WTC11 (cell line): ENCODE data around the gene MECR. TPM values are rescaled to one million over a fixed set of nuclear protein-coding genes. Genes with fewer than 3 reads are reported as not detected.

Experiments used
- ATAC-seq: fragments of 200-7000 bp; cut with Tn5 transposase; 2 replicates; pipeline ENCODE4 v1.10.0; 2021; ENCODE audit warnings: mild to moderate bottlenecking, moderate library complexity
- CTCF ChIA-PET: fragments of 300-600 bp; sonication (Branson Sonifier 250); formaldehyde crosslinking; loops from one replicate; lab custom pipeline; 2021; ENCODE audit warnings: antibody characterized with exemption; lab: Charles Lee
- POLR2A ChIA-PET: fragments of 350-600 bp; sonication (Branson Sonifier 250); formaldehyde crosslinking; loops from one replicate; lab custom pipeline; 2021; ENCODE audit warnings: antibody characterized with exemption; lab: Charles Lee
- DNase-seq: peaks from one replicate; pipeline ENCODE4 v3.0.0; 2021; ENCODE audit warnings: low spot score
- H3K27ac Mint-ChIP-seq: 2 replicates; pipeline ENCODE4 v1.8.0; 2021; ENCODE audit warnings: mixed read lengths
- H3K27me3 Mint-ChIP-seq: 2 replicates; pipeline ENCODE4 v1.8.0; 2021; ENCODE audit warnings: low read depth, mild to moderate bottlenecking, moderate library complexity, mixed read lengths
- H3K36me3 Mint-ChIP-seq: 2 replicates; pipeline ENCODE4 v1.8.0; 2021; ENCODE audit warnings: mixed read lengths
- H3K4me1 Mint-ChIP-seq: 2 replicates; pipeline ENCODE4 v1.8.0; 2022; ENCODE audit warnings: mixed read lengths
- H3K4me3 Mint-ChIP-seq: 2 replicates; pipeline ENCODE4 v1.8.0; 2021; ENCODE audit warnings: mild to moderate bottlenecking, moderate library complexity, mixed read lengths
- H3K9me3 Mint-ChIP-seq: 2 replicates; pipeline ENCODE4 v1.8.0; 2021; ENCODE audit warnings: mixed read lengths
- AR ChIP-seq: fragments of 250-450 bp; sonication (Bioruptor Pico); IDR thresholded peaks from 2 replicates; pipeline ENCODE4 v1.9.0; 2021; ENCODE audit warnings: mild to moderate bottlenecking
- E2F4 ChIP-seq: sonication (generic); formaldehyde crosslinking; IDR thresholded peaks from 2 replicates; pipeline ENCODE4 v1.8.1; 2022; ENCODE audit warnings: low read depth, mild to moderate bottlenecking, moderate library complexity, missing genetic modification reagents, borderline replicate concordance
- E2F5 ChIP-seq: sonication (generic); formaldehyde crosslinking; IDR thresholded peaks from 2 replicates; pipeline ENCODE4 v1.8.1; 2022; ENCODE audit warnings: mild to moderate bottlenecking, moderate library complexity, missing genetic modification reagents
- FOXP1 ChIP-seq: sonication (generic); formaldehyde crosslinking; IDR thresholded peaks from 2 replicates; pipeline ENCODE4 v1.8.0; 2022; ENCODE audit warnings: missing genetic modification reagents, mild to moderate bottlenecking, moderate library complexity, borderline replicate concordance
- GRHL2 ChIP-seq: fragments of 250-450 bp; sonication (Bioruptor Pico); IDR thresholded peaks from 2 replicates; pipeline ENCODE4 v1.8.0; 2022; ENCODE audit warnings: mild to moderate bottlenecking, moderate library complexity; ENCODE audit not compliant: insufficient replicate concordance, severe bottlenecking
- IRF2 ChIP-seq: sonication (generic); formaldehyde crosslinking; IDR thresholded peaks from 2 replicates; pipeline ENCODE4 v1.8.0; 2022; ENCODE audit warnings: low read depth, missing genetic modification reagents, borderline replicate concordance
- JAZF1 ChIP-seq: fragments of 250-450 bp; sonication (Bioruptor Pico); IDR thresholded peaks from 2 replicates; pipeline ENCODE4 v1.9.0; 2021; ENCODE audit warnings: moderate library complexity, mild to moderate bottlenecking, inconsistent platforms
- MAX ChIP-seq: sonication (generic); formaldehyde crosslinking; IDR thresholded peaks from 2 replicates; pipeline ENCODE4 v1.8.0; 2022; ENCODE audit warnings: mild to moderate bottlenecking, missing genetic modification reagents
- NFYB ChIP-seq: sonication (generic); formaldehyde crosslinking; conservative IDR thresholded peaks from 2 replicates; pipeline ENCODE4 v1.8.0; 2022; ENCODE audit warnings: low read depth, missing genetic modification reagents
- NR1H2 ChIP-seq: sonication (generic); formaldehyde crosslinking; IDR thresholded peaks from 2 replicates; pipeline ENCODE4 v1.9.0; 2021; ENCODE audit warnings: mild to moderate bottlenecking, moderate library complexity, missing genetic modification reagents
- NR3C1 ChIP-seq: sonication (generic); formaldehyde crosslinking; conservative IDR thresholded peaks from 2 replicates; pipeline ENCODE4 v1.8.1; 2023; ENCODE audit warnings: low read depth, mild to moderate bottlenecking, missing genetic modification reagents
- PRDM15 ChIP-seq: sonication (generic); formaldehyde crosslinking; IDR thresholded peaks from 2 replicates; pipeline ENCODE4 v1.8.0; 2022; ENCODE audit warnings: missing genetic modification reagents
- TCF7 ChIP-seq: sonication (generic); formaldehyde crosslinking; IDR thresholded peaks from 2 replicates; pipeline ENCODE4 v1.8.0; 2022; ENCODE audit warnings: mild to moderate bottlenecking, low read depth, missing genetic modification reagents, moderate library complexity
- TEAD1 ChIP-seq: sonication (generic); formaldehyde crosslinking; IDR thresholded peaks from 2 replicates; pipeline ENCODE4 v1.8.0; 2022; ENCODE audit warnings: mild to moderate bottlenecking, missing genetic modification reagents
- ZNF121 ChIP-seq: sonication (generic); formaldehyde crosslinking; IDR thresholded peaks from 2 replicates; pipeline ENCODE4 v1.8.0; 2023; ENCODE audit warnings: missing genetic modification reagents
- ZNF138 ChIP-seq: sonication (generic); formaldehyde crosslinking; conservative IDR thresholded peaks from 2 replicates; pipeline ENCODE4 v1.8.1; 2022; ENCODE audit warnings: mild to moderate bottlenecking, moderate library complexity, missing genetic modification reagents
- ZNF219 ChIP-seq: sonication (generic); formaldehyde crosslinking; IDR thresholded peaks from 2 replicates; pipeline ENCODE4 v1.8.0; 2023; ENCODE audit warnings: missing genetic modification reagents, mild to moderate bottlenecking, borderline replicate concordance
- ZSCAN18 ChIP-seq: fragments of 250-450 bp; sonication (Bioruptor Pico); IDR thresholded peaks from 2 replicates; pipeline ENCODE4 v2.1.2; 2022; ENCODE audit warnings: mild to moderate bottlenecking, moderate library complexity
- total RNA-seq: library from RNA; stranded (reverse); gene quantifications from 3 replicates; pipeline ENCODE4 v1.2.3, GENCODE V29; 2021

Gene MECR
- total RNA-seq, 1 experiment from 2014 or later: 37.6 TPM

- Mint-ChIP-seq H3K27me3 (peaks cover 20% of the 10 kb centered on the region), H3K4me3 (no peak overlapping the region), H3K9me3 (no peaks in the 10 kb centered on the region), H3K36me3 (no peaks in the 10 kb centered on the region), H3K4me1 (peaks cover 54% of the 10 kb centered on the region)
- ChIA-PET CTCF (interaction anchor here (3.4 kb wide), 1 partner anchor 15 kb away, joined by 10 read pairs; no protein-coding TSS in a partner anchor), POLR2A (interaction anchor here (0.6 kb wide), 1 partner anchor 15 kb away, joined by 7 read pairs; no protein-coding TSS in a partner anchor)
- ATAC-seq: no peak
- no peak for TF ChIP-seq FOXP1 (CRISPR knock-in tag)
- no peak for TF ChIP-seq JAZF1 (CRISPR knock-in tag)
- no peak for TF ChIP-seq NR3C1
- no peak for TF ChIP-seq NR1H2 (CRISPR knock-in tag)
- TF ChIP-seq GRHL2 (CRISPR knock-in tag): no peak
- no peak for TF ChIP-seq AR
- TF ChIP-seq MAX: no peak
- TF ChIP-seq IRF2 (CRISPR knock-in tag): no peak
- TF ChIP-seq E2F4 (CRISPR knock-in tag): no peak
- no peak for TF ChIP-seq ZSCAN18 (CRISPR knock-in tag)
- no peak for TF ChIP-seq ZNF219 (CRISPR knock-in tag)
- TF ChIP-seq PRDM15 (CRISPR knock-in tag): no peak
- no peak for TF ChIP-seq NFYB
- no peak for TF ChIP-seq TCF7 (CRISPR knock-in tag)
- TF ChIP-seq TEAD1: no peak
- TF ChIP-seq ZNF121 (CRISPR knock-in tag): no peak
- TF ChIP-seq, all 79 proteins: peak for 0
- no peak for DNase-seq
- no peak overlapping the region for H3K27ac Mint-ChIP-seq
Measured at GRCh38 chr1:29255134-29255666, 24.5 kb upstream of the MECR start.

- TF ChIP-seq ZNF138 (no peak), E2F5 (CRISPR knock-in tag) (no peak)
- no peak for ATAC-seq
- no peak for DNase-seq
- Mint-ChIP-seq H3K4me3 (no peak overlapping the region), H3K27me3 (peaks cover 17% of the 10 kb centered on the region), H3K36me3 (no peaks in the 10 kb centered on the region), H3K9me3 (no peaks in the 10 kb centered on the region), H3K27ac (no peak overlapping the region), H3K4me1 (peaks cover 60% of the 10 kb centered on the region)
- CTCF ChIA-PET: interaction anchor here (1.0 to 3.4 kb wide), 2 partner anchors 9 to 14 kb away, joined by 4 to 10 read pairs; no protein-coding TSS in a partner anchor
- POLR2A ChIA-PET: no interaction called here
Measured at GRCh38 chr1:29254346-29254745, 23.6 kb upstream of the MECR start.
